ENCODE data around the gene ZNF366.

The ZNF366 gene, protein sequence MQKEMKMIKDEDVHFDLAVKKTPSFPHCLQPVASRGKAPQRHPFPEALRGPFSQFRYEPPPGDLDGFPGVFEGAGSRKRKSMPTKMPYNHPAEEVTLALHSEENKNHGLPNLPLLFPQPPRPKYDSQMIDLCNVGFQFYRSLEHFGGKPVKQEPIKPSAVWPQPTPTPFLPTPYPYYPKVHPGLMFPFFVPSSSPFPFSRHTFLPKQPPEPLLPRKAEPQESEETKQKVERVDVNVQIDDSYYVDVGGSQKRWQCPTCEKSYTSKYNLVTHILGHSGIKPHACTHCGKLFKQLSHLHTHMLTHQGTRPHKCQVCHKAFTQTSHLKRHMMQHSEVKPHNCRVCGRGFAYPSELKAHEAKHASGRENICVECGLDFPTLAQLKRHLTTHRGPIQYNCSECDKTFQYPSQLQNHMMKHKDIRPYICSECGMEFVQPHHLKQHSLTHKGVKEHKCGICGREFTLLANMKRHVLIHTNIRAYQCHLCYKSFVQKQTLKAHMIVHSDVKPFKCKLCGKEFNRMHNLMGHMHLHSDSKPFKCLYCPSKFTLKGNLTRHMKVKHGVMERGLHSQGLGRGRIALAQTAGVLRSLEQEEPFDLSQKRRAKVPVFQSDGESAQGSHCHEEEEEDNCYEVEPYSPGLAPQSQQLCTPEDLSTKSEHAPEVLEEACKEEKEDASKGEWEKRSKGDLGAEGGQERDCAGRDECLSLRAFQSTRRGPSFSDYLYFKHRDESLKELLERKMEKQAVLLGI

DNA sequence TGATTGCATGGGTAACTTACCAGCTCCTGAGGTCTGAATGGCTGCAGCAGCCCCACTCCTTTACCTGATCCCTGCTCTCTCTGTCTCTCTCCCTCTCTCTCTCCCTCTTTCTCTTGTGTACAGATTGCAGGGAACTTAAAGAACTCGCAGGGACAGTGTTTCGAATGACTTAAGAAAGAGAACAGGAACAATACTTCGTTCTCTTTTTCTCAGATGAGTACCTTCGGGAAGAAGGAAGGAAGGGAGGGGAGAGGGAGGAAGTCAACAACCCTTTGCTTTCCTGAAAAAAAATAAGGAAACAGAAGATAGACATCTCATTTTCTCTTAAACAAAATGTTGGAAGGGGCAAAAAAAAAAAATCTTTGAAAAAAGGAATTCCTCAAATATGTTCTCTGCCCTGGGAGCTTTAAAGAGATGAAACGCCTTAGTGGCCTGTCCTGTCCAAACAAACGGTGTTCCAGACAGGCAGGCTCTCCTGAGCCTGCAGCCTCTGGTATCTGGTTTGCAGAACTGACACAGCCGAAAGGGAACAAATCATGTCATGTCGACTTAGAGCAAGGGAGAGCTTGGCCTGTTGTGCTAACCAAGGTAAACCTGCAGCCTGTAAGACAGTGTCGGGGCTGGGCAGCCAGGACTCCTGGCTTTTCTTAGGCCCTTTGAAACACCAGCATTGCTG is at the start of gene ZNF366:
Gene ZNF366 (minus strand): TSS at position 180 of the 676 bp plus-strand sequence. CDS start 45,914 bp downstream, outside the sequence.
- Histone ChIP-seq H3K4me1 (ENCODE audit: control insufficient read depth, insufficient read depth, low read length) (no peaks in the 10 kb centered on the region), H3K4me3 (ENCODE audit: low read length) (no peak within 1 kb of the TSS), H3K36me3 (ENCODE audit: control insufficient read depth, insufficient read depth, low read length) (no peaks in the 10 kb centered on the region), H3K27ac (ENCODE audit: low read length) (no peak within 1 kb of the TSS), H3K9me3 (ENCODE audit: control insufficient read depth, insufficient read depth, low read length) (no peaks in the 10 kb centered on the region), H3K27me3 (ENCODE audit: control insufficient read depth, insufficient read depth, low read length) (no peaks in the 10 kb centered on the region)
- no peak for DNase-seq (ENCODE audit: low read depth, low spot score)
- WGBS (ENCODE audit: insufficient coverage, insufficient read length) = no CpG with 5 or more reads among the region's 9 CpGs

DNA sequence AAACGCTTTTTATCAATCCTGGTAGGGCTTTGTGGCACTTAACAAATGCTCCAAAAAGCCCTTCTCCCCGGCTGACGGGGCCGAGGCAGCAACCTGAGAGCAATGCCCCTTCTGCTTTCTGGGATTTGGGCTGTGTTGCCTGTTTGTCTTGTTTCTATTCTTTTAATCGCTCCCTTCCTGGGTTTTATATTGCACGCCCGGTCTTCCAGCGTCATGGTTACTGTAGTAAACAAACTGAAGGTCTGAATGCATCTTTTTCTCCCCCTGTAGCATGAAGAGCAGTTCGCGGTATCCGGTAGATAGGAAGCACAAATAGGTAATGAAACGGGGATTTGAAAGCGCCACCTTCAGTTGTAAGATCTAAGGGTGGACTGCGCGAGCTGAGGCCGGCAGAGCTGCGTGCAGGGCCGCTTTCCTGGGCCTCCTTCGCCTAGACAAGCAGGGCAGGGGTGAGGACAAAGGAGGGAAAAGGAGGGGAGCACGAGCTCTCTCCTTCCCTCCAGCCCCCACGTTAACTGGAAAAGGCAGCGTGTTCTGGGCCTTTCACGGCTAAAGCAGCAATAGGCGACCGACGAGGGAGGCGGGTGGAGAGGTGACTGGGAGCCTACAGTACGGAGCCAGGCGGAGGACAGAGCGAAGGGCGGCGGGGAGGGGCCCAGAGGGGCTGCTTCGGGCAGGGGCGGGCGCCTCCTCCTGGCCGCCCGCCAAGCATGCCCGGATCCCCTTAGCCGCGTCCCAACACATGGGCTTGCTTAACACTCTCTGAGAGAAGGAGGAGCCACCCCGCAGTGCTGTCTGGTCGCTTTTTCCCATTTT is 49.3 kb upstream of the ZNF366 start:
- no peaks in the 10 kb centered on the region for H3K9me3 ChIP-seq (ENCODE audit: control insufficient read depth, insufficient read depth, low read length)
- no peaks in the 10 kb centered on the region; the same call in 1 of the 2 replicates for H3K27me3 ChIP-seq (ENCODE audit: control insufficient read depth, insufficient read depth, low read length)
- H3K4me1 ChIP-seq (ENCODE audit: control insufficient read depth, insufficient read depth, low read length) = peaks cover 6% of the 10 kb centered on the region; the same call in 1 of the 2 replicates
- no peaks in the 10 kb centered on the region for H3K36me3 ChIP-seq (ENCODE audit: control insufficient read depth, insufficient read depth, low read length)
- no CpG with 5 or more reads among the region's 42 CpGs for WGBS (ENCODE audit: insufficient coverage, insufficient read length)
- H3K4me3 ChIP-seq (ENCODE audit: low read length) = peak overlapping the region; percentile 6; the same call in 1 of the 2 replicates
- H3K27ac ChIP-seq (ENCODE audit: low read length) = no peak overlapping the region
- peak; percentile 52 for DNase-seq (ENCODE audit: low read depth, low spot score)

DNA sequence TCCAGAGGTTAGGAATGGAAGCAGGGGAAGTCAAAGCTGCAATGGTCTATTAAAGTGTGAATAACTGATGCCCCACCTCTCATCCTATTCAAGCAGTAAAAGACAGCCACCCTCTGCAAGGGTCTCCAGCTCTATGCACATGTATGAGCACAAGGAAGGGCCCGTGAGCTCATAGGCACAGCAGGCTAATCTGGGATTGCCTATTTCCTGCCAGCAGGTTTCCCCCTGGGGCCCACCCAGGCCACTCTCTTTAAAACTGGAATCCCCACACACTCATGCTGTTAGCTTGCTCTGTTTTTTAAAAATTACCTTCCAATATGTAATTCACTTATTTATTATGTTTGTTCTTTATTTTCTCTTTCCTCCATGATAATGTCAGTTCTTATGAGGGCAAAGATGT is 48.7 kb upstream of the ZNF366 start:
- no peak overlapping the region for H3K4me3 ChIP-seq (ENCODE audit: low read length)
- no peaks in the 10 kb centered on the region; the same call in 1 of the 2 replicates for H3K27me3 ChIP-seq (ENCODE audit: control insufficient read depth, insufficient read depth, low read length)
- no peak overlapping the region for H3K27ac ChIP-seq (ENCODE audit: low read length)
- no peak for DNase-seq (ENCODE audit: low read depth, low spot score)
- H3K4me1 ChIP-seq (ENCODE audit: control insufficient read depth, insufficient read depth, low read length) = peaks cover 6% of the 10 kb centered on the region; the same call in 1 of the 2 replicates
- H3K9me3 ChIP-seq (ENCODE audit: control insufficient read depth, insufficient read depth, low read length) = no peaks in the 10 kb centered on the region
- no CpG with 5 or more reads among the region's 1 CpG for WGBS (ENCODE audit: insufficient coverage, insufficient read length)
- no peaks in the 10 kb centered on the region for H3K36me3 ChIP-seq (ENCODE audit: control insufficient read depth, insufficient read depth, low read length)

DNA sequence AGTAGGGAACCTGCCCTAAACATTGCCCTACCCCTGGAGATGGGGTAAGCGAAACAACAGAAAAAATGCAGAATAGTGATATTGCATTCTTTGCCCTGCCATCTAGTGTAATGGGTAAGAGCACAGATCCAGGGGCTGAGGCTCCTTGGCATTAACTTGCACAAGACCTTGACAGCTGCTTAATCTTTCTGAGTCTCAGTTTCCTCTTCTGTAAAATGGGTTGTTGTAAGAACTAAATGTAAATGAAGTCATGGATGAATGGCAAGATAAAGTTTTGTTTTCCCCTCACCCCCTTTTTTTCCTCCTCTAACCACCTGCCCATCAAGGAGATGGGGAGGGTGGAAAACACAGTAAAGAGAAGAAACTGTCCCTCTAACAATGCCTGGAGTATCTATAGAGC is 47.7 kb upstream of the ZNF366 start:
- DNase-seq (ENCODE audit: low read depth, low spot score) = no peak

DNA sequence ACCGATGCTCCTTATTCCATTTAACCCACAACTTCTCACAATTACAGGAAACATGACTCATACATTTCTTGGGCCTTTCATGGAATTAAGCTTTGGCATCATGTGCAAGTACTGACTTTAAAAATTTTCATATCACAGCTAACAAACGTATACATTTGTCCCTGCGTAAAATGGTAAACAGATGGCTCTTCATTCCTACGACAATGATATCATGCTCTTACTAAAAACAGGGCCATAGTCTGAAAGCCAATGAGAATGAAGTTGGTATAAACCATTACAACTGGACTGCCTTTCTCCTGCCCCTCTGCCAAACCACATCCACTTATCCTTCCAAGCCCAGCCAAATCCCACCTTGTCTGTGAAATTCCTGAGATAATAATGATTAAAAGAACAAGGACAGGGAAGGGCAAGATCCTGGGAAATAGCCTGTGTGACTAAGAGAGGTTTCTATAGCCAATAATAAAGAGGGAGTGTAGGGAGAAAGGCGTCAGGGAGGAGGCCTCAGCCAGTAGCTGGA is 44.9 kb upstream of the ZNF366 start:
- no peak for DNase-seq (ENCODE audit: low read depth, low spot score)
- Histone ChIP-seq H3K9me3 (ENCODE audit: control insufficient read depth, insufficient read depth, low read length) (no peaks in the 10 kb centered on the region), H3K27ac (ENCODE audit: low read length) (no peak overlapping the region), H3K4me3 (ENCODE audit: low read length) (no peak overlapping the region), H3K4me1 (ENCODE audit: control insufficient read depth, insufficient read depth, low read length) (peaks cover 2% of the 10 kb centered on the region; the same call in 1 of the 2 replicates), H3K27me3 (ENCODE audit: control insufficient read depth, insufficient read depth, low read length) (no peaks in the 10 kb centered on the region), H3K36me3 (ENCODE audit: control insufficient read depth, insufficient read depth, low read length) (no peaks in the 10 kb centered on the region)
- no CpG with 5 or more reads among the region's 5 CpGs for WGBS (ENCODE audit: insufficient coverage, insufficient read length)

More for the DNA sequence above, 47.7 kb upstream of the ZNF366 start:
- H3K27ac ChIP-seq (ENCODE audit: low read length) = no peak overlapping the region
- H3K36me3 ChIP-seq (ENCODE audit: control insufficient read depth, insufficient read depth, low read length) = no peaks in the 10 kb centered on the region
- H3K27me3 ChIP-seq (ENCODE audit: control insufficient read depth, insufficient read depth, low read length) = no peaks in the 10 kb centered on the region; the same call in 1 of the 2 replicates
- H3K9me3 ChIP-seq (ENCODE audit: control insufficient read depth, insufficient read depth, low read length) = no peaks in the 10 kb centered on the region
- WGBS (ENCODE audit: insufficient coverage, insufficient read length) = no CpG with 5 or more reads among the region's 1 CpG
- H3K4me3 ChIP-seq (ENCODE audit: low read length) = no peak overlapping the region
- peaks cover 2% of the 10 kb centered on the region; the same call in 1 of the 2 replicates for H3K4me1 ChIP-seq (ENCODE audit: control insufficient read depth, insufficient read depth, low read length)

DNA sequence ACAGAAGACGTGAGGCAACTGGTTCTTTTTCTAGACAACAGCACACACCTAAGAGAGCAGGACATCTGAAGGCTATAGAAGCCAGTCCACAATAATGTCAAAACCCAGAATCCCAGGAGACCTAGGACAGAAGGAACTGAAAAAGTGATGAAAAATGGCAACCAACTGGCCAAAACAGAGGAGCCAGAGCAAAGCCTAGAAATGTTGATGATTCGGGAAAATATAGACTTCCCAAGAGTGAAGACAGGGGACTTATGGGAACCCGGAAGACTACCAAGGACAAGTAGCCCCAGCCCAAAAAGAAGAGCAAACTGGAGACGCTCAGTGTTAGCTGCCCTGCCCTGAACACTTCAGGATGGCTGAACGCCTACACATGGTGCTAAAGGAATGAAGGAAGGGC is 43.4 kb upstream of the ZNF366 start:
- no peaks in the 10 kb centered on the region; the same call in 1 of the 2 replicates for H3K4me1 ChIP-seq (ENCODE audit: control insufficient read depth, insufficient read depth, low read length)
- WGBS (ENCODE audit: insufficient coverage, insufficient read length) = no CpG with 5 or more reads among the region's 5 CpGs
- H3K9me3 ChIP-seq (ENCODE audit: control insufficient read depth, insufficient read depth, low read length) = no peaks in the 10 kb centered on the region
- no peak overlapping the region for H3K4me3 ChIP-seq (ENCODE audit: low read length)
- H3K36me3 ChIP-seq (ENCODE audit: control insufficient read depth, insufficient read depth, low read length) = no peaks in the 10 kb centered on the region
- no peak for DNase-seq (ENCODE audit: low read depth, low spot score)
- no peak overlapping the region for H3K27ac ChIP-seq (ENCODE audit: low read length)
- no peaks in the 10 kb centered on the region for H3K27me3 ChIP-seq (ENCODE audit: control insufficient read depth, insufficient read depth, low read length)

DNA sequence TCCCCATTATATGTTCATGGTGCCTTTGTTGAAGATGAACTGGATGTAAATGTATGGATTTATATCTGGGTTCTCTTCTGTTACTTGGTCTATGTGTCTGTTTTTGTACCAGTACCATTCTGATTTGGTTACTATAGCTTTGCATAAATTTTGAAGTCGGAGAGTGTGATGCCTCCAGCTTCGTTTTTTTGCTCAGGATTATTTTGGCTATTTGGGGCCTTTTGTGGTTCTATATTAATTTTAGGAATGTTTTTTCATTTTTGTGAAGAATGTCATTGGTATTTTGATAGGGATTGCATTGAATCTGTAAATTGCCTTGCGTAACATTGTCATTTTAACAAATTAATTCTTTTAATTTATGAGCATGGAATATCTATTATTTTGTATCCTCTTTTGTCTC is 36.6 kb upstream of the ZNF366 start:
- Histone ChIP-seq H3K36me3 (ENCODE audit: control insufficient read depth, insufficient read depth, low read length) (no peaks in the 10 kb centered on the region), H3K4me3 (ENCODE audit: low read length) (no peak overlapping the region), H3K9me3 (ENCODE audit: control insufficient read depth, insufficient read depth, low read length) (no peaks in the 10 kb centered on the region), H3K4me1 (ENCODE audit: control insufficient read depth, insufficient read depth, low read length) (0 out of 2 replicates have a peak, but pooled peaks cover 2% of the 10 kb centered on the region), H3K27ac (ENCODE audit: low read length) (no peak overlapping the region), H3K27me3 (ENCODE audit: control insufficient read depth, insufficient read depth, low read length) (no peaks in the 10 kb centered on the region)
- WGBS (ENCODE audit: insufficient coverage, insufficient read length) = no CpG with 5 or more reads among the region's 3 CpGs
- no peak for DNase-seq (ENCODE audit: low read depth, low spot score)

DNA sequence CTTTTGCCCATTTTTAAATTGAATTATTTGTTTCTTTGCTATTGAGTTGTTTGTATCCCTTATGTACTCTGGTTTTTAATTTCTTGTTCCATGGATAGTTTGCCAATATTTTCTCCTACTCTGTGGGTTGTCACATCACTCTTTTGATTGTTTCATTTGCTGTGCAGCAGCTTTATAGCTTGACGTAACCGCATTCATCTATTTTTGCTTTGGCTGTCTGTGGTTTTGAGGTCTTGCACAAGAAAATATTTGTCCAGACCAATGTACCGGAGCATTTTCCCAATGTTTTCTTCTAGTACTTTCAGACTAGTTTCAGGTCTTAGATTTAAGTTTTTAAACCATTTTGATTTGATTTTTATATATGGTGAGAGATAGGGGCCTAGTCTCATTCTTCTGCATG is 36.2 kb upstream of the ZNF366 start:
- no CpG with 5 or more reads among the region's 3 CpGs for WGBS (ENCODE audit: insufficient coverage, insufficient read length)
- Histone ChIP-seq H3K27ac (ENCODE audit: low read length) (no peak overlapping the region), H3K4me3 (ENCODE audit: low read length) (no peak overlapping the region), H3K36me3 (ENCODE audit: control insufficient read depth, insufficient read depth, low read length) (no peaks in the 10 kb centered on the region), H3K4me1 (ENCODE audit: control insufficient read depth, insufficient read depth, low read length) (0 out of 2 replicates have a peak, but pooled peaks cover 2% of the 10 kb centered on the region), H3K27me3 (ENCODE audit: control insufficient read depth, insufficient read depth, low read length) (no peaks in the 10 kb centered on the region), H3K9me3 (ENCODE audit: control insufficient read depth, insufficient read depth, low read length) (no peaks in the 10 kb centered on the region)
- DNase-seq (ENCODE audit: low read depth, low spot score) = no peak

DNA sequence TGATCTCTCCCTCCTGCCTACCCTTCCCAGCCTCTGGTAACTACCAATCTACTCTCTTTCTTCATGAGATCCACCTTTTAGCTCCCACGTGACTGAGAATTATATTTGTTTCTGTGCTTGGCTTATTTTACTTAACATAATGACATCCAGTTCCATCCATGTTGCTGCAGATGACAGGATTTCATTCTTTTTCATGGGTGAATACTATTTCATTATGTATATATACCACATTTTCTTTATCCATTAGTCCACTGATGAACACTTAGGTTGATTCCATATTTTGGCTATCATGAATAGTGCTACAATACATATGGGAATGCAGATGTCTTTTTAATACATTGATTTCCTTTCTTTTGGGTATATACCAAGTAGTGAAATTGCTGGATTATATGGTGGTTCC is 35.5 kb upstream of the ZNF366 start:
- no peak overlapping the region for H3K27ac ChIP-seq (ENCODE audit: low read length)
- WGBS (ENCODE audit: insufficient coverage, insufficient read length) = no CpG with 5 or more reads among the region's 1 CpG
- no peak overlapping the region for H3K4me3 ChIP-seq (ENCODE audit: low read length)
- no peak for DNase-seq (ENCODE audit: low read depth, low spot score)
- no peaks in the 10 kb centered on the region for H3K9me3 ChIP-seq (ENCODE audit: control insufficient read depth, insufficient read depth, low read length)
- H3K36me3 ChIP-seq (ENCODE audit: control insufficient read depth, insufficient read depth, low read length) = no peaks in the 10 kb centered on the region
- H3K4me1 ChIP-seq (ENCODE audit: control insufficient read depth, insufficient read depth, low read length) = 0 out of 2 replicates have a peak, but pooled peaks cover 2% of the 10 kb centered on the region
- H3K27me3 ChIP-seq (ENCODE audit: control insufficient read depth, insufficient read depth, low read length) = no peaks in the 10 kb centered on the region
